Panc1 (cell line): ENCODE measurements around the gene PTPN11.

ENCODE experiments used
- POLR2AphosphoS5 ChIP-seq: IDR thresholded peaks from 2 replicates; pipeline ENCODE4 v1.6.1; 2012; ENCODE audit warnings: mild to moderate bottlenecking, low read depth, low read length, moderate library complexity
- SIN3A ChIP-seq: IDR thresholded peaks from 2 replicates; pipeline ENCODE4 v1.6.1; 2012; ENCODE audit warnings: low read depth, mild to moderate bottlenecking, low read length, moderate library complexity, borderline replicate concordance; ENCODE audit not compliant: insufficient read depth
- TCF7L2 ChIP-seq: IDR thresholded peaks from 2 replicates; pipeline ENCODE4 v1.6.1; 2011; ENCODE audit warnings: mild to moderate bottlenecking, low read depth, low read length, inconsistent platforms
- TF ChIP-seq, protein P1 (sequence below): fragments of 450-650 bp; IDR thresholded peaks from 2 replicates; pipeline ENCODE4 v1.5.1; 2017; ENCODE audit warnings: mild to moderate bottlenecking
- TF ChIP-seq, protein P2 (sequence below), 2 experiments: IDR thresholded peaks; 2 replicates each; pipeline ENCODE4 v1.6.1; 2011 to 2012; ENCODE audit warnings: low read depth in 2 of 2, control low read depth in 1 of 2, low read length in 1 of 2, mild to moderate bottlenecking in 1 of 2, moderate library complexity in 1 of 2; ENCODE audit not compliant: insufficient read depth in 1 of 2

DNA sequence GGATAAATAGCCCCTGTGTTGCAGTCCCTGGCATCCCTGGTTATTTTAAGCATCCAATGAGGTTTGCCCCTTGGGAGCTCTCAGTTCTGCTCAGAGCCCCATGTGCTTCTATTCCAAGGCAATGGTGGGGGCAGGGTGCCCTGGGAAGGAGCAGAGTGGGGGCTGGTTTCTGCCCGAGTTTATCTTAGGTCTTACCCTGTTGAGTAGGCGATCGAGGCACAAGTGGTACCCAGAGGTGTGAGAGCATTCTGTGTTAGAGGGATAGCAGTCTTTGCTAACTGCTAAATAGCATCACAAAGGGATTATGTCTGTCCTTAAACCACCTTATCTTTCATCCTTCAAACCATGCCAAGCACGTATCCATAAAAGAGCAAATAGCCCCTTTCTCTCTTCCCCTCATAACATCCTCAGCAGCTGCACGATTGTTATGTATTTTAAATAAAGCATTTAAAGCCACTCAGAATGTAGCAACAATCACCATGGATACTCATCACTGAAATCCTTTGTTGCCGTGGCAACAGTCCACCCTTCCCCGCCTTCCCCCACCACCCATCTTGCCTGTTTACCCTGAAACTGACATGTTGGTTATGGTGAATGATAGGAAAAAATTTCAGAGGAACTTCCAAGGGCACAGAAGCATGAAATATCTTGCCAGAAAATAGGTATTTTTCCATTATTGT lies 139.3 kb downstream of the PTPN11 start:
- TF ChIP-seq, protein P1, sequence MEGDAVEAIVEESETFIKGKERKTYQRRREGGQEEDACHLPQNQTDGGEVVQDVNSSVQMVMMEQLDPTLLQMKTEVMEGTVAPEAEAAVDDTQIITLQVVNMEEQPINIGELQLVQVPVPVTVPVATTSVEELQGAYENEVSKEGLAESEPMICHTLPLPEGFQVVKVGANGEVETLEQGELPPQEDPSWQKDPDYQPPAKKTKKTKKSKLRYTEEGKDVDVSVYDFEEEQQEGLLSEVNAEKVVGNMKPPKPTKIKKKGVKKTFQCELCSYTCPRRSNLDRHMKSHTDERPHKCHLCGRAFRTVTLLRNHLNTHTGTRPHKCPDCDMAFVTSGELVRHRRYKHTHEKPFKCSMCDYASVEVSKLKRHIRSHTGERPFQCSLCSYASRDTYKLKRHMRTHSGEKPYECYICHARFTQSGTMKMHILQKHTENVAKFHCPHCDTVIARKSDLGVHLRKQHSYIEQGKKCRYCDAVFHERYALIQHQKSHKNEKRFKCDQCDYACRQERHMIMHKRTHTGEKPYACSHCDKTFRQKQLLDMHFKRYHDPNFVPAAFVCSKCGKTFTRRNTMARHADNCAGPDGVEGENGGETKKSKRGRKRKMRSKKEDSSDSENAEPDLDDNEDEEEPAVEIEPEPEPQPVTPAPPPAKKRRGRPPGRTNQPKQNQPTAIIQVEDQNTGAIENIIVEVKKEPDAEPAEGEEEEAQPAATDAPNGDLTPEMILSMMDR, result no peak
- no peak for TF ChIP-seq POLR2AphosphoS5
- TF ChIP-seq, protein P2, sequence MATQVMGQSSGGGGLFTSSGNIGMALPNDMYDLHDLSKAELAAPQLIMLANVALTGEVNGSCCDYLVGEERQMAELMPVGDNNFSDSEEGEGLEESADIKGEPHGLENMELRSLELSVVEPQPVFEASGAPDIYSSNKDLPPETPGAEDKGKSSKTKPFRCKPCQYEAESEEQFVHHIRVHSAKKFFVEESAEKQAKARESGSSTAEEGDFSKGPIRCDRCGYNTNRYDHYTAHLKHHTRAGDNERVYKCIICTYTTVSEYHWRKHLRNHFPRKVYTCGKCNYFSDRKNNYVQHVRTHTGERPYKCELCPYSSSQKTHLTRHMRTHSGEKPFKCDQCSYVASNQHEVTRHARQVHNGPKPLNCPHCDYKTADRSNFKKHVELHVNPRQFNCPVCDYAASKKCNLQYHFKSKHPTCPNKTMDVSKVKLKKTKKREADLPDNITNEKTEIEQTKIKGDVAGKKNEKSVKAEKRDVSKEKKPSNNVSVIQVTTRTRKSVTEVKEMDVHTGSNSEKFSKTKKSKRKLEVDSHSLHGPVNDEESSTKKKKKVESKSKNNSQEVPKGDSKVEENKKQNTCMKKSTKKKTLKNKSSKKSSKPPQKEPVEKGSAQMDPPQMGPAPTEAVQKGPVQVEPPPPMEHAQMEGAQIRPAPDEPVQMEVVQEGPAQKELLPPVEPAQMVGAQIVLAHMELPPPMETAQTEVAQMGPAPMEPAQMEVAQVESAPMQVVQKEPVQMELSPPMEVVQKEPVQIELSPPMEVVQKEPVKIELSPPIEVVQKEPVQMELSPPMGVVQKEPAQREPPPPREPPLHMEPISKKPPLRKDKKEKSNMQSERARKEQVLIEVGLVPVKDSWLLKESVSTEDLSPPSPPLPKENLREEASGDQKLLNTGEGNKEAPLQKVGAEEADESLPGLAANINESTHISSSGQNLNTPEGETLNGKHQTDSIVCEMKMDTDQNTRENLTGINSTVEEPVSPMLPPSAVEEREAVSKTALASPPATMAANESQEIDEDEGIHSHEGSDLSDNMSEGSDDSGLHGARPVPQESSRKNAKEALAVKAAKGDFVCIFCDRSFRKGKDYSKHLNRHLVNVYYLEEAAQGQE (IDR thresholded peaks at IDR 0.05; ENCODE audit: insufficient read depth in 1 of 2, low read depth in 2 of 2, low read length in 1 of 2), result no peak
- TF ChIP-seq SIN3A, result no peak
- TF ChIP-seq TCF7L2, result no peak
